ENCODE data around the gene BCO1. TPM values are rescaled to one million over a fixed set of nuclear protein-coding genes. Genes with fewer than 3 reads are reported as not detected.

BCO1 gene
- polyA plus RNA-seq, 4 donors = 1.5 to 3.0 (median 2.6) TPM

- no peak for DNase-seq (ENCODE audit: low read depth in 4 of 4, low spot score in 2 of 4)
Measured at GRCh38 chr16:81273223-81273950, 34.9 kb downstream of the BCO1 start.

DNA sequence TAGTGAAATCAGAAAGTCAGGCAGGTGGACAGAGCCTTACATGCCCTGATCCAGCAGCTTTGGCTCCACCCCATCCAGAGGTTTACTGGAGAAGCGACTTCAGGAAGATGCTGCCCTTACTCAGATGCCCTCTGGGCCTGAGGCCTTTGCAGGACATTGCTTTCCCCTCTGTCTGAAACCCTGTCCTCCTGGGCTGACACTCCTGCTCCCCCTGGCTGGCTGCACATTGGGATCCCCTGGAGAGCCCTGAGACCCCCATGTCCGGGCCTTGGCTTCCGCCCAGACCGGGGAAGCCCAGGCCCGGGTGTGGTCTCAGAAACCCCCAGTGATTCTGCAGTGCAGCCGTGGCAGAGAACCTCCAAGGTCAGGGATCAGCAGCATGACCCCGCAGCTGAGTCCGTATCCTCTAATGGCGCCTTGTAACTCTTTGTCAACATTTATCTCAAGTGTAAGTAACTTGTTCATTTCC lies 36.6 kb downstream of the BCO1 start:
- DNase-seq (ENCODE audit: low read depth in 4 of 4, low spot score in 2 of 4) = no peak

- DNase-seq (ENCODE audit: low read depth in 4 of 4, low spot score in 2 of 4) = no peak
Measured at GRCh38 chr16:81275795-81276194, 37.3 kb downstream of the BCO1 start.

DNA sequence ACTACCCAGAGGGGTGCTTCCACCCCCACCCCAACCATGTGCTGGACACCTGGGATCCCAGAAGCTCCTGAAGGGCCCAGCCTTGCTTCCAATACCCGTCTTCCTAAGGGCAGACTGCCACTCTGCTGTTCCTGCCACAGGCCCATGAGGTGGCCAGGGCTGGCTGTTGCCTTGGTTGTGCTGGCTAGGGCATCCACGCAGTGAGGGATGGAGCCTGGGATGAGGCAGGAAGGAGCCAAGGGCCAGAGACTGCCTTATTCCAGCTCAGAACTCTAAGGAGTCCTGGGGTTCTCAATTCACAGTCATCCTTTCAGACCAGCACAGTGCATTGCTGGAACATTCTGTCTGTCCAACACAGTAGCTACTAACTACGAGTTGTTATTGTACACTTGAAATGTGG lies 37.8 kb downstream of the BCO1 start:
- no peak for DNase-seq (ENCODE audit: low read depth in 4 of 4, low spot score in 2 of 4)

- no peak for DNase-seq (ENCODE audit: low read depth in 4 of 4, low spot score in 2 of 4)
Measured at GRCh38 chr16:81277541-81278080, 39.1 kb downstream of the BCO1 start.

GRCh38 chr16:81278526-81278925 lies 40.0 kb downstream of the BCO1 start:
- DNase-seq (ENCODE audit: low read depth in 4 of 4, low spot score in 2 of 4) = no peak

DNA sequence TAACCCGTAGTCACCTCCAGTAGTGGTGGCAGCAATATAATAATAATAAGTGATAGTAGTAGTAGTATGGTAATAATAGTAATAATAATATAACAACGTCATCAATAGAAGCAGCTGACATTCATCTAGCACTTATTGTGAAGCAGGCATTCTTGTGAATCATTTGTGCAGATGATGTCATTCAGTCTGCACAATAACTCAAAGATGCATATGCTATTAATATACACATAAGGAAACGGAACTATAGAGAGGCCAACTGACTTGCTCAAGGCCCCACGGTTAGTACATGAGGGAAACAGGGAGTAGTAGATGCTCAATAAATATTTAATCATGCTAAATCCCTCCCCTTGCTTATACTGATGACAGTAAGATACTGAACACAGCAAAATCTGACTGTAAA lies 40.9 kb downstream of the BCO1 start:
- DNase-seq (ENCODE audit: low read depth in 4 of 4, low spot score in 2 of 4) = no peak

GRCh38 chr16:81280393-81280792 lies 41.9 kb downstream of the BCO1 start:
- DNase-seq (ENCODE audit: low read depth in 4 of 4, low spot score in 2 of 4) = no peak

DNA sequence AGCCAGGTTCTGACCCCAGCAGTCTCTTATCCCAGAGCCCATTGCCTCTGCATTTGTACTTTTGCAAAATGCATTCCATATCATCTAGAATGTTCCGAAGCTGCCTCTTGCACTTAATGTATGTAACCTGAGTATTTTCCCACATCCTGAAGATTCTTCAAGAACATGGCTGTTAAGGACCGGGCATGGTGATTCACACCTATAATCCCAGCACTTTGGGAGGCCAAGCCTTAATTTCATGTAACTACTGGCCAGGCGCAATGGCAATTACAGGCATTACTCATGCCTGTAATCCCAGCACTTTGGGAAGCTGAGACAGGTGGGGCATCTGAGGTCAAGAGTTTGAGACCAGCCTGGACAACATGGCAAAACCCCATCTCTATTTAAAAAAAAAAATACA lies 44.6 kb downstream of the BCO1 start:
- no peak for DNase-seq (ENCODE audit: low read depth in 4 of 4, low spot score in 2 of 4)

DNA sequence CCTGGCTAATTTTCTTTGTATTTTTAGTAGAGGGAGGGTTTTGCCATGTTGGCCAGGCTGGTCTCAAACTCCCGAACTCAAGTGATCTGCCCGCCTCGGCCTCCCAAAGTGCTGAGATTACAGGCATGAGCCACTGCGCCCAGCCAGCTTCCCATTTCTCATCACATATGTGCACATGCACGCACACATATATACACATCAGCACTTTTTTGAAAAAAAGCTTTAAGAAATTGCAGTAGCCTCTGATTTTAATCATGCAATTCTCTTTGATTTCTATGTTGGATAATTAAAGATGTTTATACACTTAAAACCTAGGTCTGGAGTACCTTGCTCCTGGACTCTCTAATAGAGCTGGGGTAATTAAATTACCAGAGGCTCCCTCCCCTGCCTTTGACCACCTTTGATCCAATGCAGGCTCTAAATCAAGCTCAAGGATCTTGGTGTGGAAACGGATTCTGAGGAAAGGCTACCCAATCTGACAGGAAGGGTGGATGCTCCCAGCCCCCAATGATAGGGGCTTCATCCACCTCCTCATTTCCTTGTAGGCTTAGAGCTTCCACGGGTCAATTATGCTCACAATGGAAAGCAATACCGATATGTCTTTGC lies 46.6 kb downstream of the BCO1 start:
- DNase-seq (ENCODE audit: low read depth in 4 of 4, low spot score in 2 of 4) = no peak

DNA sequence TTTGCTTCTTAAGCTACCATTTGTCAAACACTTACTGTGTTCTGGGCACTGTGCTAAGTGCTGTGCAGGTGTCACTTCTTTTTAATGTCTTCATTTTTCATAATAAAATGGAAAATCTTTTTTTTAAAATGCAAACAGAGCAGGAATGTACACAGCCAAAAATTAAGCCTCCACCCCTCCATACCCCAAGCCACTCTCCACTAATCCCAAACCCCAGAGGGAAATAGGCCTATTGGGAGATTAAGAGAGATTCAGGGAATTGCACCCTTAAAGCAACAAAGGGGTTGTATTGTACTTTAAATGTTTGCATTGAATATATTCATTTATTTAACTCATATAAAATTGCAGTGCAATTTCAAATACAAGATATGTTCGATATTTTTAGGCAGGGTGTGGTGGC lies 47.7 kb downstream of the BCO1 start:
- no peak for DNase-seq (ENCODE audit: low read depth in 4 of 4, low spot score in 2 of 4)

DNA sequence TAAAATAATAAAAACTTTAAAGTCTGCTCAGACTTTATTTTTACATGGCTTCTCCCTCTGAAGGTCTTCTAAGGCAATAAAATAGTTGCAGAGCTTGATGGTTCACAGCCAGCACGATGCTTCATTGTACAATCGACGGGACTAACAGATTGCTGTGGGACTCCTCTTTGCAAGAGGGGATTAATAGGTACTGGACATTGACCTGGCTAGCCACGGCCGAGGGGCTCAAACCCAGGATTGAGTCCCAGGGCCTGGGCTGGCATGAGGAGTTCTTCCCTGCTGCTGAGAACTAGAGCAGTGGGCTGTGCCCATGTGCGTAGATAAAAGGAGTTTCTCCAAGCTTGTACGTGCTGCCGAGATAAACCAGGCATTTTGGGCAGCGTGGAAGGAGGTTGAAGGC lies 52.6 kb downstream of the BCO1 start:
- no peak for DNase-seq (ENCODE audit: low read depth in 4 of 4, low spot score in 2 of 4)

- no peak for DNase-seq (ENCODE audit: low read depth in 4 of 4, low spot score in 2 of 4)
Measured at GRCh38 chr16:81292936-81293335, 54.4 kb downstream of the BCO1 start.

DNA sequence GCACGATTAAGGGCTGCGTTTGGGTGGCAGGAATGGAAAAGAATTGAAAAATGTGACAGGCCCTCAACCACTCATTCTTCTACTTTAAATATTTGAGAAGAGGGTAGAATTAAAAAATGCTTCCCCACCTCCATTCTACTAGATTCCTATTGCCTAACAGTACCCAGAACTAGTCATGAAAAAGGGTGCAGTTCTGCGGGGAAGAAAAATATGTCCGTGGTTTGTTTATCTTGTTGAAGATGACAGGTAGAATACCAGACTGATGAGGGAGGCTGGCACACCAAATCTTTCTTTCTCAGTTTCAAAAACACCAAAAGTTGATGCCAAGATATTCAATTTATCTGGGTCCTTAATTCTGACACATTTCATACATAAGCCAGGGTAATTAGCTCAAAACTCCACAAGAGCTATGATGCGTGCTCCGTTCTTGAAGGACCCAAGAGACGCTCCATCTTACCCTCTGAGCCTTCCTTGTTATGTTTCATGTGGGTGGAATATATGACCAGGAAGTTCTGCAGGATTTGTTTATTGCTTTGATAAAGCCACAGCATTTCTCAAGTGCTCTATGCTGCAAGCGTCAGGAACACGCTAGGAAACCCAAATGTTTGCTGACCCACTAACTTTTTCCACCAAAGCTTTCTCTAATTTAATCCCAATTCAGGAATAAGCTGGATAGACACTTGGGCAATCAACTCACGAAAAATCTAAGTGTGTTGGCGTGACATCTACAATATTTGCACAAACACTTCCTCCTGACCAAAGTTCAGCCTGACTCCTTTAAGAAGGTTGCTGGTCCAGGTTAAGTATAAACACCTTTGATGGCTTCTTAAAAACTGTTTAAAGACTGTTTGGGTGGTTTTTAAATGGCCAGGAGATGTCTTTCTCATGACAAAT lies 55.7 kb downstream of the BCO1 start:
- no peak for DNase-seq (ENCODE audit: low read depth in 4 of 4, low spot score in 2 of 4)

DNA sequence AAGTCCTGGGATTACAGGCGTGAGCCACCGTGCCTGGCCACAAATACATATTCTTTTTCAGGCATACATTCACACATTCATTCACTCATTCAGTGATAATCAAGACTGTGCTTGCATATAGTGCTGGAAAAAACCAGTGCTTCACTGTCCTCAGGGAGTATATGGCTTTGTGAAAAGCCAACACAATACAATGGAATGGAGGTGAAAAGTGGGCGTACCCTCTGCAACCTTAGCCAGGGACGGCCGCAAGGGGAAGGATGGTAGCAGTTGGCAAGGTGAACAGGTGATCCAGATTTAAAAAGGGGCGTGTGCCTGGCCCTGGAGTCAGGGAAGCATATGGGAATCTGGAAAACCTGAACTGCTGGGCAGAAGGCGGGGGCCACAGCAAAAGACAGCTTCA lies 58.1 kb downstream of the BCO1 start:
- DNase-seq (ENCODE audit: low read depth in 4 of 4, low spot score in 2 of 4) = no peak

GRCh38 chr16:81307770-81308169 lies 69.3 kb downstream of the BCO1 start:
- no peak for DNase-seq (ENCODE audit: low read depth in 4 of 4, low spot score in 2 of 4)

- no peak for DNase-seq (ENCODE audit: low read depth in 4 of 4, low spot score in 2 of 4)
Measured at GRCh38 chr16:81310045-81310644, 71.7 kb downstream of the BCO1 start.

GRCh38 chr16:81311762-81312161 lies 73.3 kb downstream of the BCO1 start:
- DNase-seq (ENCODE audit: low read depth in 4 of 4, low spot score in 2 of 4) = no peak

- DNase-seq (ENCODE audit: low read depth in 4 of 4, low spot score in 2 of 4) = no peak
Measured at GRCh38 chr16:81313701-81314602, 75.5 kb downstream of the BCO1 start.

Data from left renal cortex interstitium (tissue), 4 donors.